ENCODE results near the gene NDUFA11.

The NDUFA11 gene

GRCh38 chr19:5934069-5934401, 30.4 kb upstream of the NDUFA11 start:
- Mint-ChIP-seq H3K4me3 (no peak overlapping the region), H3K36me3 (ENCODE audit: low read depth) (peaks cover 59% of the 10 kb centered on the region), H3K27me3 (ENCODE audit: low read depth, poor library complexity) (no peaks in the 10 kb centered on the region), H3K27ac (peak overlapping the region; percentile 98), H3K4me1 (peaks cover 97% of the 10 kb centered on the region), H3K9me3 (no peaks in the 10 kb centered on the region)
- TF ChIP-seq, protein P1, sequence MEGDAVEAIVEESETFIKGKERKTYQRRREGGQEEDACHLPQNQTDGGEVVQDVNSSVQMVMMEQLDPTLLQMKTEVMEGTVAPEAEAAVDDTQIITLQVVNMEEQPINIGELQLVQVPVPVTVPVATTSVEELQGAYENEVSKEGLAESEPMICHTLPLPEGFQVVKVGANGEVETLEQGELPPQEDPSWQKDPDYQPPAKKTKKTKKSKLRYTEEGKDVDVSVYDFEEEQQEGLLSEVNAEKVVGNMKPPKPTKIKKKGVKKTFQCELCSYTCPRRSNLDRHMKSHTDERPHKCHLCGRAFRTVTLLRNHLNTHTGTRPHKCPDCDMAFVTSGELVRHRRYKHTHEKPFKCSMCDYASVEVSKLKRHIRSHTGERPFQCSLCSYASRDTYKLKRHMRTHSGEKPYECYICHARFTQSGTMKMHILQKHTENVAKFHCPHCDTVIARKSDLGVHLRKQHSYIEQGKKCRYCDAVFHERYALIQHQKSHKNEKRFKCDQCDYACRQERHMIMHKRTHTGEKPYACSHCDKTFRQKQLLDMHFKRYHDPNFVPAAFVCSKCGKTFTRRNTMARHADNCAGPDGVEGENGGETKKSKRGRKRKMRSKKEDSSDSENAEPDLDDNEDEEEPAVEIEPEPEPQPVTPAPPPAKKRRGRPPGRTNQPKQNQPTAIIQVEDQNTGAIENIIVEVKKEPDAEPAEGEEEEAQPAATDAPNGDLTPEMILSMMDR (IDR thresholded peaks at IDR 0.05): no peak
- no peak for DNase-seq

DNA sequence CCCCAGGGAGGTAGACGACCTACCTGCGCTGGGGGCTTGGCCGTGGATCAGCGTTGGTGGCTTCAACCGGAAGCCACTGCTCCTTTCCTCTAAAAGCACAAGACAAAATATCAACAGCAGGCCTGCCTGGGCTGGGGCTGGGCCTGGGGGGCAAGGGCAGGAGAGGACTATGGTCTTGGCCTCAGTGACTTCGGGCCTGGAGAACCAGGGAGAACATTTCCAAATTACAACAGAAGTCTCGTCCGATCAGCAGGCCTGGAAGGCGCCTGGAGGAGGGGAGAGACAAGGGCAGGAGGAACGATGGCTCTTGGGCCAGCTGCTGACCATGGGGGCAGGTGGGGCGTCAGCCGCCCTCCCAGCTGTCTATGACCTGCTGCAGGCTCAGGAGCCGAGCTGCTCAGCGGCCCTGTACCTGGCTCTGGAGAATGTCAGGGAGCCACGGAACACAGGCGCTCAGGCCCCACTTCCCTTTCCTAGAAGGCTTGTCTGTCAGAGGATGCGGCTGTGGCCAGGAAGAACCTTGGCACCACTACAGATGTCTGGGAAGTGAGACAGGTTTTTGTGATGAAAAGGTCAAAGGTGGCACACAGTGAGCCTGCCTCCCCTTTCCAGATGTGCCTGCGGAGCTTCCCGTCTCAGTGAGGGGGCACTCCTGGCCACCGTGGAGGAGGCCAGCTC, 29.9 kb upstream of the NDUFA11 start:
- TF ChIP-seq, protein P1 (IDR thresholded peaks at IDR 0.05): no peak
- no peak for DNase-seq
- Mint-ChIP-seq H3K36me3 (ENCODE audit: low read depth) (peaks cover 61% of the 10 kb centered on the region), H3K27ac (peak overlapping the region; percentile 96), H3K4me3 (peak overlapping the region; percentile 52), H3K9me3 (no peaks in the 10 kb centered on the region), H3K4me1 (peaks cover 99% of the 10 kb centered on the region), H3K27me3 (ENCODE audit: low read depth, poor library complexity) (no peaks in the 10 kb centered on the region)

DNA sequence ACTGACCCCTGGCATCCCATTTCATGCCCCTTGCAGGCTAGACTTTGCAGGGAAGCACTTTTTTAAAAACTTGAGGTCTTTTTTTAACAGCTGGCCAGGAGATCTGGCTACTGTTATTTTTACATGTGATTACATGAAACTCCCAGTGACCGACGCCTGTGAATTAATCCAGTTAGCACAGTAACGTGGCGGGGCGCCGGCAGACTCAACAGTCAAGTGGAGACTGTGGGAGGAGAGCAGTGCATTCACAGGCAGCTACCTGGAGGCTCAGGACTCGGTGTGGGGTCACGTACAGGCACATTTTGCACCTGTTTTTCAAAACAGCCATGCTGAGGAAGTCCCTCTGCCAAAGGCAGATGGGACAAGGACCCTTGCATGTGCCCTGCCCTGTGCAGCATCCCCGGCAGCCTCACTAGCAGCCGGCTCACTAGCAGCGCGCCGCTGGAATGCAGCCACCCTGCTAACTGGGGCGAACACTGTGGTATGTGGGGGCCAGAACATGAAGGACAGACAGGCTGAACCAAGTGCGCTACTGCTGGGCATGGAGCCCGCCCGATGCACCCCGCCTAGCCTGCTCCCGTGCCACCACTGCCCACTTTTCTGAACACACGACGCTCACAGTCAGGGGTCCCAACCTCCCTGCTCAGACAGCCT, 29.1 kb upstream of the NDUFA11 start:
- H3K27me3 Mint-ChIP-seq (ENCODE audit: low read depth, poor library complexity): no peaks in the 10 kb centered on the region
- TF ChIP-seq, protein P1 (IDR thresholded peaks at IDR 0.05): no peak
- DNase-seq: no peak
- H3K36me3 Mint-ChIP-seq (ENCODE audit: low read depth): peaks cover 61% of the 10 kb centered on the region
- peak overlapping the region; percentile 96 for H3K27ac Mint-ChIP-seq
- H3K4me1 Mint-ChIP-seq: peaks cover 99% of the 10 kb centered on the region
- H3K9me3 Mint-ChIP-seq: no peaks in the 10 kb centered on the region
- H3K4me3 Mint-ChIP-seq: peak overlapping the region; percentile 52

- DNase-seq: no peak
- H3K4me1 Mint-ChIP-seq: peaks cover 99% of the 10 kb centered on the region
- no peaks in the 10 kb centered on the region for H3K27me3 Mint-ChIP-seq (ENCODE audit: low read depth, poor library complexity)
- peak overlapping the region; percentile 61 for H3K27ac Mint-ChIP-seq
- H3K4me3 Mint-ChIP-seq: peak overlapping the region; percentile 30
- peaks cover 58% of the 10 kb centered on the region for H3K36me3 Mint-ChIP-seq (ENCODE audit: low read depth)
- TF ChIP-seq, protein P1 (IDR thresholded peaks at IDR 0.05): no peak
- H3K9me3 Mint-ChIP-seq: no peaks in the 10 kb centered on the region
Measured at GRCh38 chr19:5932146-5932545, 28.6 kb upstream of the NDUFA11 start.

DNA sequence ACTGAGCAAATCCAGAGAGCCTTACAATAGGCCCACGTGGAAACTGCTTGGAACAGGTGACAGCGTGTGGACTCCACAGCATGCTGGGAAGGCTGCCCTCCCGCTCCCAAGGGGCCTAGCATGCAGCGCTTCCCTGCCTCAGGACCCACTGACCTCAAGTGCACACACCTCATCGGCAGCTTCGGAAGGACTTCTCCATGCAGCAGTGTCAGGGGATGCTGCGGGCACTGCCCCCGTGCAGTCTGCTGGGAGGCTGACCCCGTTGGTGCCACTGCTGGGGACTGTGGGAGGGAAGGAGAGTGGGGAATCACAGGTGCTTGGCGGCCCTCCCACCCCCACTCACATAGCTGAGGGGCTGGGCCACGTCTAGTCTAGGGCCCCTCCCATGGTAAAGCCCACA, 27.7 kb upstream of the NDUFA11 start:
- TF ChIP-seq, protein P1 (IDR thresholded peaks at IDR 0.05): no peak
- H3K27me3 Mint-ChIP-seq (ENCODE audit: low read depth, poor library complexity): no peaks in the 10 kb centered on the region
- H3K4me1 Mint-ChIP-seq: peaks cover 99% of the 10 kb centered on the region
- H3K36me3 Mint-ChIP-seq (ENCODE audit: low read depth): peaks cover 49% of the 10 kb centered on the region
- H3K27ac Mint-ChIP-seq: no peak overlapping the region
- no peak for DNase-seq
- H3K4me3 Mint-ChIP-seq: no peak overlapping the region
- no peaks in the 10 kb centered on the region for H3K9me3 Mint-ChIP-seq

- peaks cover 94% of the 10 kb centered on the region for H3K4me1 Mint-ChIP-seq
- no peak overlapping the region for H3K4me3 Mint-ChIP-seq
- H3K9me3 Mint-ChIP-seq: no peaks in the 10 kb centered on the region
- no peak for DNase-seq
- peak overlapping the region; percentile 32 for H3K27ac Mint-ChIP-seq
- TF ChIP-seq, protein P1 (IDR thresholded peaks at IDR 0.05): no peak
- H3K27me3 Mint-ChIP-seq (ENCODE audit: low read depth, poor library complexity): no peaks in the 10 kb centered on the region
- peaks cover 60% of the 10 kb centered on the region for H3K36me3 Mint-ChIP-seq (ENCODE audit: low read depth)
Measured at GRCh38 chr19:5929625-5930024, 26.0 kb upstream of the NDUFA11 start.
